GM18511 (cell line): ENCODE results near the gene BTBD17.
"Not testable (repeated sequence)": the region's sequence is repeated elsewhere in the genome, so short reads cannot be mapped to it uniquely, and the experiment has no call there.

Experiments
- ATAC-seq: cut with Tn5 transposase; IDR thresholded peaks from one replicate; pipeline ENCODE4 v1.9.1; 2021; ENCODE audit warnings: mild to moderate bottlenecking, moderate library complexity; ENCODE audit not compliant: unreplicated experiment

Gene BTBD17

GRCh38 chr17:74361230-74362068, at the start of gene BTBD17:
Gene BTBD17, minus strand, starts transcription at chr17:74361868. Its CDS starts 49 bp downstream, at chr17:74361819.
- no peak for ATAC-seq

GRCh38 chr17:74410001-74410443, 48.4 kb upstream of the BTBD17 start:
- no peak for ATAC-seq

- ATAC-seq, result no peak
Measured at GRCh38 chr17:74408815-74409214, 47.1 kb upstream of the BTBD17 start.

- ATAC-seq, result no peak
Measured at GRCh38 chr17:74408262-74408661, 46.6 kb upstream of the BTBD17 start.

GRCh38 chr17:74407384-74407783, 45.7 kb upstream of the BTBD17 start:
- no peak for ATAC-seq

- ATAC-seq, result not testable (repeated sequence)
Measured at GRCh38 chr17:74405311-74405710, 43.6 kb upstream of the BTBD17 start.

GRCh38 chr17:74404789-74405188, 43.1 kb upstream of the BTBD17 start:
- no peak for ATAC-seq

GRCh38 chr17:74404218-74404617, 42.5 kb upstream of the BTBD17 start:
- ATAC-seq, result no peak

GRCh38 chr17:74403512-74404137, 42.0 kb upstream of the BTBD17 start:
- no peak for ATAC-seq

- ATAC-seq, result no peak
Measured at GRCh38 chr17:74402048-74402447, 40.4 kb upstream of the BTBD17 start.

- ATAC-seq, result no peak
Measured at GRCh38 chr17:74396567-74396966, 34.9 kb upstream of the BTBD17 start.

- ATAC-seq, result no peak
Measured at GRCh38 chr17:74394977-74395376, 33.3 kb upstream of the BTBD17 start.

GRCh38 chr17:74394275-74394950, 32.7 kb upstream of the BTBD17 start:
- ATAC-seq, result no peak

GRCh38 chr17:74393346-74393942, 31.8 kb upstream of the BTBD17 start:
- no peak for ATAC-seq

GRCh38 chr17:74392848-74393247, 31.2 kb upstream of the BTBD17 start:
- ATAC-seq, result no peak

- ATAC-seq, result no peak
Measured at GRCh38 chr17:74391771-74392170, 30.1 kb upstream of the BTBD17 start.

GRCh38 chr17:74390680-74391653, 29.3 kb upstream of the BTBD17 start:
- ATAC-seq, result no peak

- no peak for ATAC-seq
Measured at GRCh38 chr17:74389937-74390679, 28.4 kb upstream of the BTBD17 start.

- no peak for ATAC-seq
Measured at GRCh38 chr17:74389084-74389753, 27.6 kb upstream of the BTBD17 start.
